Jurkat, Clone E6-1 (cell line): ENCODE results near the gene SBNO1.

ENCODE experiments used
- DNase-seq: peaks from one replicate; pipeline ENCODE4 v3.0.0-alpha.2; 2011; ENCODE audit warnings: low read depth, low spot score
- H3K4me3 ChIP-seq: 2 replicates; pipeline ENCODE4 v1.5.1; 2011; ENCODE audit warnings: mild to moderate bottlenecking, low read length, control low read depth, moderate library complexity

Gene SBNO1

DNA sequence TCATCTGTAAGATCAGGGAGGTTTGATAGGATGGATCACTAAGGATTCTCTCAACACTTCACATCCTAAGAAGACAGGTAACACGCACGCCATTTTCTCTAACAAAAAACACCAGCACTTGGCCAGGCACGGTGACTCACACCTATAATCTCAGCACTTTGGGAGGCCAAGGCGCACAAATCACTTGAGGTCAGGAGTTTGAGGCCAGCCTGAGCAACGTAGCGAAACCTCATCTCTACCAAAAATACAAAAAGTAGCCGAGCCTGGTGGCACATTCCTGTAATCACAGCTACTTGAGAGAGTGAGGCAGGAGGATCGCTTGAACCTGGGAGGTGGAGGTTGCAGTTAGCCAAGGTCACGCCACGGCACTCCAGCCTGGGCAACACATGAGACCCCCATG lies 82.5 kb downstream of the SBNO1 start:
- no peak for DNase-seq
- no peak overlapping the region for H3K4me3 ChIP-seq

- H3K4me3 ChIP-seq: no peak overlapping the region
- no peak for DNase-seq
These were observed 83.7 kb downstream of the SBNO1 start for GRCh38 chr12:123280971-123281370.

GRCh38 chr12:123278101-123278627 lies 86.5 kb downstream of the SBNO1 start:
- H3K4me3 ChIP-seq: no peak overlapping the region
- DNase-seq: no peak

- no peak for DNase-seq
- no peak overlapping the region for H3K4me3 ChIP-seq
These were observed 91.5 kb downstream of the SBNO1 start for GRCh38 chr12:123273166-123273565.

GRCh38 chr12:123271001-123271668 lies 93.5 kb downstream of the SBNO1 start:
- peak overlapping the region; percentile 67 for H3K4me3 ChIP-seq
- peak; percentile 35 for DNase-seq

- H3K4me3 ChIP-seq: peak overlapping the region; percentile 67
- DNase-seq: no peak
These were observed 94.2 kb downstream of the SBNO1 start for GRCh38 chr12:123270214-123271000.

DNA sequence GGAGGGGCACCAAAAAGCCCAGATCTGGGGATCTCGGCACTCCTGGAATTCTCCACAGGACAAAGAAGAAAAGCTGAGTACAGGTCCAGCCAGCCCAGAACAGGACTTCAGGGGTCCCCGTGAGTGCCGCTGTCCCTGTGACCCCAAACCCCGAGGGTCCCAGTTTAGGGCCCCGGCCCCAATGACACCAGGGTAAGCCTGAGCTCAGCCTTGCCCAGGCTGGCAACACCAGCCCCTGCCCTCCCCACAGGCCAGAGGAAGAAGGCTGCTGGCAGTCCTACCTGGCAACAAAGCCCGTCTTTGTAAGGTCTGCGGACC lies 94.8 kb downstream of the SBNO1 start:
- H3K4me3 ChIP-seq: peak overlapping the region; percentile 67
- no peak for DNase-seq

GRCh38 chr12:123269395-123269892 lies 95.2 kb downstream of the SBNO1 start:
- H3K4me3 ChIP-seq: no peak overlapping the region
- DNase-seq: no peak

DNA sequence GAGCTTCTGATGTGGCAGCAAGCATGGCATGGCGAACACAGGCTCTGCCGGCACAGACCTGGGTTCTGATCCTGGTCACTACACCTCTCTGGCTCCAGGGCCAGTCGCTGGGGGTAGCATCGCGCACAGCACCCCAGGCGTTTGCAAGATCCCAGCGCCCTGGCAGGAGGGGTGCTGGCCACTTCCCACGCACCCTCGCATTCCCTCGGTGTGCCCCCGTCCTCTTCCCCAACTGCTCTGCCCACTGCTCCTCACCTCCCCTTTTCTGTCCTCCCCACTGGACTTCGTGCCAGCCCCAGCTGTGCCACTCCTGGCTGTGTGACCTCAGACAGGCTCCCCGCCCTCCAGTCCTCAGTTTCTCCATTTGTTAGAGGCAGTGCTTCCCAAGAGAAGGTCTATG lies 95.8 kb downstream of the SBNO1 start:
- no peak for DNase-seq
- no peak overlapping the region for H3K4me3 ChIP-seq

- no peak overlapping the region for H3K4me3 ChIP-seq
- DNase-seq: no peak
These were observed 96.4 kb downstream of the SBNO1 start for GRCh38 chr12:123267991-123268843.

GRCh38 chr12:123267335-123267920 lies 97.2 kb downstream of the SBNO1 start:
- H3K4me3 ChIP-seq: no peak overlapping the region
- no peak for DNase-seq

DNA sequence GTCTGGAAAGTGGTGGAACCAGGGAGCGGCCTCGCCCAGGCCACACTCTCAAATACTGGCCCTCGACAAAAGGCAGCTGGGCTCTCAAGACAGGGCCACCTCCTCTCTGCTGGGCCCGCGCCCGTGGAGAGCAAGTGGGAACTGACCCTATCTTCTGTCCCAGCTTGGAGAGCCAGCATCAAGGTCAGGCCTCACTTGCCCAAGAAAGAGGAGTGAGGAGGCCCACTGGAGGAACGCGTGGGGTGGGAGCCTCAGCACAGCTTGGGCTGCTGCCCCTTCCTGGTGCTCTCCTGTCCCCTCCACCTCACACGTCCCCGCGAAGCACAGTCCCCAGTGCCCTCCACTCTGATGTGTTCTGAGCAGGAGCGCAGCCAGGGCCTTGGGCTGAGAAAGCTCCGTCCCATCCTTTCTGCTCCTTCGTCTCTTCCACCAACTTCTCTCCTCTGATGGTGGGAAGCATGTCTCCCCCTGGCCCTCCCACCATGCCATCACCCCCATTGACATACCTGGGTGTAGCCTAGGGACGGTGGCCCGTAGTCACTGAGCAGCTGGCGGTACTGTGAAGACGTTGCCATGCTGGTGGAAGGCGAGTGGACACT lies 97.9 kb downstream of the SBNO1 start:
- no peak for DNase-seq
- no peak overlapping the region for H3K4me3 ChIP-seq

GRCh38 chr12:123265851-123266678 lies 98.6 kb downstream of the SBNO1 start:
- no peak overlapping the region for H3K4me3 ChIP-seq
- DNase-seq: no peak

- no peak for DNase-seq
- H3K4me3 ChIP-seq: no peak overlapping the region
These were observed 100.0 kb downstream of the SBNO1 start for GRCh38 chr12:123264642-123265041.

- H3K4me3 ChIP-seq: no peak overlapping the region
- no peak for DNase-seq
These were observed 101.3 kb downstream of the SBNO1 start for GRCh38 chr12:123263196-123263817.

DNA sequence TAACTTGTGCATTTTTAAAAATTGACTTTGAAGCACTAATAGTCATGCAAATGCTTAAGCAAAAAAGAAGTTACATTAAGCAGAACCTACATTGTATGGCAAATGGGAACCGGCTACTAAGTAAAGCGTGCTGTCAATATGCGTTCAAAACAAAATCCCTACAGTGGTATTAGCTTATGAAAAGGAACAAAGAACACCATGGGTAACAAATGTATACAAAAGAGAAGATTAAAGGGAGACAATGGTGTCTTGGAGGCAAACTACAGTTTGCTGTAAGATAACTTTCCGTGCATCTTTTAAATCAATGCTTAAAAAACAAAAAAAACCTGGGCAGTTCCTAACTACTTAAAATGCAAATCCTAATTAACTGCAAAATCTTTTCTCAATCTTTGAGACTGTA lies 103.5 kb downstream of the SBNO1 start:
- DNase-seq: no peak

GRCh38 chr12:123260081-123260480 lies 104.6 kb downstream of the SBNO1 start:
- no peak for DNase-seq
- no peak overlapping the region for H3K4me3 ChIP-seq

More for the DNA sequence above, 103.5 kb downstream of the SBNO1 start:
- no peak overlapping the region for H3K4me3 ChIP-seq

- H3K4me3 ChIP-seq: no peak overlapping the region
- no peak for DNase-seq
These were observed 106.1 kb downstream of the SBNO1 start for GRCh38 chr12:123258593-123258992.
